ENCODE results near the gene LACTBL1.
"Not testable (repeated sequence)": the region's sequence is repeated elsewhere in the genome, so short reads cannot be mapped to it uniquely, and the experiment has no call there.

Gene LACTBL1

GRCh38 chr1:22976461-22977243 lies 4.0 kb upstream of the LACTBL1 start:
- peak; percentile 68 for DNase-seq

GRCh38 chr1:22976127-22976460 lies 3.4 kb upstream of the LACTBL1 start:
- DNase-seq: no peak

GRCh38 chr1:22975694-22976093 lies 3.0 kb upstream of the LACTBL1 start:
- DNase-seq: no peak

GRCh38 chr1:22971611-22972405 lies 858 bp downstream of the LACTBL1 start:
- no peak for DNase-seq

- no peak for DNase-seq
Observed at GRCh38 chr1:22971161-22971560, 1.5 kb downstream of the LACTBL1 start.

GRCh38 chr1:22970096-22970495 lies 2.6 kb downstream of the LACTBL1 start:
- DNase-seq: no peak

GRCh38 chr1:22969304-22969709 lies 3.4 kb downstream of the LACTBL1 start:
- DNase-seq: no peak

GRCh38 chr1:22967833-22968232 lies 4.8 kb downstream of the LACTBL1 start:
- DNase-seq: no peak

- no peak for DNase-seq
Observed at GRCh38 chr1:22966309-22966708, 6.4 kb downstream of the LACTBL1 start.

GRCh38 chr1:22963044-22963677 lies 9.5 kb downstream of the LACTBL1 start:
- DNase-seq: no peak

GRCh38 chr1:22962558-22962957 lies 10.1 kb downstream of the LACTBL1 start:
- no peak for DNase-seq

GRCh38 chr1:22959545-22960360 lies 12.9 kb downstream of the LACTBL1 start:
- DNase-seq: no peak

- DNase-seq: no peak
Observed at GRCh38 chr1:22958556-22958955, 14.1 kb downstream of the LACTBL1 start.

GRCh38 chr1:22957066-22957465 lies 15.6 kb downstream of the LACTBL1 start:
- no peak for DNase-seq

- no peak for DNase-seq
Observed at GRCh38 chr1:22955146-22955545, 17.5 kb downstream of the LACTBL1 start.

GRCh38 chr1:22953740-22954141 lies 18.9 kb downstream of the LACTBL1 start:
- no peak for DNase-seq

- DNase-seq: no peak
Observed at GRCh38 chr1:22953057-22953739, 19.5 kb downstream of the LACTBL1 start.

- no peak for DNase-seq
Observed at GRCh38 chr1:22952694-22953056, 20.0 kb downstream of the LACTBL1 start.

GRCh38 chr1:22951796-22952195 lies 20.9 kb downstream of the LACTBL1 start:
- DNase-seq: no peak

- no peak for DNase-seq
Observed at GRCh38 chr1:22949822-22950331, 22.8 kb downstream of the LACTBL1 start.

- not testable (repeated sequence) for DNase-seq
Observed at GRCh38 chr1:22945171-22945570, 27.5 kb downstream of the LACTBL1 start.
